NCI-H1694 treated with DMSO at 0.1 percent for 48 hours (cell line): ENCODE data around the gene LCAT.
"Not testable (repeated sequence)": the region's sequence is repeated elsewhere in the genome, so short reads cannot be mapped to it uniquely, and the experiment has no call there.

Experiments
- DNase-seq: peaks from one replicate; lab custom pipeline; 2025; lab: John Stamatoyannopoulos, UW

Gene LCAT

DNA sequence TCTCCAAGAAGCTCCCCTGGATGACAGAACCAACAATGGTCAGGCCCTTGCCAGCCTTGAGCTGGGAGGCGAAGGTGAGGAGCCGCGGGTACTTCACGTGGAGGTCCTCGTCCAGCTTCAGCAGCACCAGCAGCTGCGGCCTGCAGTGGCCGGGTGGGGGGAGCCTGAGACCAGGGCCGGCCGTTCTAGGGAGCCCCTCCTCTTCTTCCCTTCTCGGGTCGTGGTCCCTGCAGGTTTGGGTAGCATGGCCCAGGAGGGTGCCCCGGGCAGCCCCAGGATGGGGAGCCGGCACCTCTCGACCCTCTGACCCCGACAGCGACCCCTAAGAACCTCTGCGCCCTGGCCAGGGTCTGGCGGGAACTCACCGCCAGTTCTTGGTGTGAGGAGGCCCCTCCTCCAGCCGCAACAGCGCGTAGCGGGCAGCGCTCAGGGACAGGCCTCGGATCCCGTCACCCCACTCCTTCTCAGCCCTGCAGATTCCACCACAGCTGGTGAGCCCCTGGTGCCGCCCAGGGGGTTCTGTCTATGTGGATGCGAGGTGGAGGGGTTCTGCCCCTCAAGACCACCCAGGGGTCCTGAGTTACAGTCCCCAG is 3.1 kb upstream of the LCAT start:
- no peak for DNase-seq

DNA sequence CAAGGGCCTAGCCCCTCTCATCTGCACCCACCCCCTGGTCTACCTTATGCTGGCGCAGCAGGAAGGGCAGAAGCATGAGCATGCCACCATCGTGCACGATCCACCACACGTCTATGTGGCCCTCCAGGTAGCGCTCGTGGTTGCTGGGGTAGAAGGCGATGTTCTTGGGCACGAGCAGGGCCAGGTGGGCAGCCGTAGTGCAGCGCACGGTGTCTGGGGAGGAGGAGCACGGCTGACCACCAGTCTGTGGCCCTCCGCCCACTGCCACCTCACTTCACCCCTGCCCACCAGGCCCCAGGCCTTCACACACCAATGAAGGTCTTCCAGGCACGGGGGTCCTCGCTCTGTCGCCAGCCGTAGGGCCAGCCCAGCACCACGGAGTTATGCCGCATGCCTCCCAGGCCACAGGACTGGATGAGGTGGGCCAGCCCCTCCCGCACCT is 2.2 kb upstream of the LCAT start:
- DNase-seq, result no peak

DNA sequence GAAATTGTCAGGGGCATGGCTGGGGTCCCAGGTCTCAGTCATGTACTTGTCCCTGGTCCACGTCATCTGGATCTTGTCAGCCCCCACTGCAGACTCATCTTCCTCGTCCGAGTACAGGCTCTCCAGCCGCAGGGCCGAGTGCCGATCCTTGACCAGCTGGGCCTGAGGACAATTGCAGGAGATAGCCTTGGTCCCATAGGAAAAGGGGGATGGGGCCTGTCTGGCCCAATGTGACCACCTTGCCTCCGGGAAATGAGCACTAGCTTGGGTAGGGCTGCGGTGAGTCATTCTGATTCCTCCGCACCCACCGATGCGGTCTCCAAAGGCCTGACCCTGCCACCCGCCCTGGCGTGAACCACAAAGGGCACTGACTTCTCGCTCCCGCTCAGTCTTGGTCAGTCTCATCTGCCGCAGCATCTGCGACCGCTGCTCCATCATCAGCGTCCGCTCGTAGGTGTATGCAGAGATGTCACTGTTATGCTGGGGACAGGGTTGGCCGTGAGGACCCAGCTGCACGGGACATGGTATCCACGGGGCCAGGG is 1.5 kb upstream of the LCAT start:
- no peak for DNase-seq

DNA sequence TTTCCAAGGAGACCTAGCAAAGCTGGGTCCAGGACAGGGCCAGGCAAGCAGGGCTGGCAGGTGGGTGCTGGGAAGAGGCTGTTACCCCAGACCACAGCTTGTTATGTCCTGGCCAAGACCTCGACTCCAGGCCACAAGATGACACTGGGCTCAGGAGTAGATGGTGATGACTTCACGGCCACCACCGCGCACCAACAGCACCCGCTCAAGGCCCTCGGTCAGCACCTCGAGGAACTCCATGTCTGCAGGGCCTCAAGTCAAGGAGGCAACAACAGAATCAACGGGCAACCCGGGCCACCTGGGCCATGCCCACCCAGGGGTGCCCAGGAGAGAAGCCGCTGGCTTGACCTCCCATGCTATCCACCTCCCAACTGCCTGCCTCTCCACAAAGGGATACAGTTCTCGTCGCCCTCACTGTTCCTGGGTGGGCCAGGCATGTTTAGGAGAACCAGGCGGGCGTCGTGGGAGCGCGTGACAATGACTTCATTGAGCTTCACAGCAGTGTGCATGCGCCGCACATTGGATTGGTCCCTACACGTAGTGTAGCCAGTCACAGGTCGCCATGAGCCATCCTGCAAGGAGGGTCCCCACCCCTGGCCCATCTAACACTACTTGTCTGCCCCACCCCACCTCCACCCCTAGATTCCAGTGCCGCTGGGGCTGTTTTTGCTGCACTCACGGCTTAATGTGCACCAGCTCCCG is 921 bp upstream of the LCAT start:
- DNase-seq, result no peak

DNA sequence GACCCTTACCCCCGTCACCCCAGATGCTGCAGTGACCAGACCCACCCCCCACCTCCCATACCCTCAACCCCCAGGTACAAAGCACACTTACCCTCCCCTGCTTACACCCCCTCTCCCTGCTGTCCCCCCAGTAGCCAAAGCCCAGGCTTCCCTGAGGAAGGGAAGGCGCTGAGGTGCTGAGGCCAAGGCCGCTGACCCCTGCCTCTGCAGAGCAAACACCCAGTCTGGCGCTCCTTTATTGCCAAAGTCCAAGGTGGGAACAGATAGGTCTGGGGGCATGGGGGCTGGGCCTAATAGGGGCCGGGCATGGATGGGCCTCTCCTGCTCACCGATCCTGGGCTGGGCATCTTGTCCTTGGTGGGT is 683 bp downstream of the LCAT start:
- DNase-seq, result no peak

DNA sequence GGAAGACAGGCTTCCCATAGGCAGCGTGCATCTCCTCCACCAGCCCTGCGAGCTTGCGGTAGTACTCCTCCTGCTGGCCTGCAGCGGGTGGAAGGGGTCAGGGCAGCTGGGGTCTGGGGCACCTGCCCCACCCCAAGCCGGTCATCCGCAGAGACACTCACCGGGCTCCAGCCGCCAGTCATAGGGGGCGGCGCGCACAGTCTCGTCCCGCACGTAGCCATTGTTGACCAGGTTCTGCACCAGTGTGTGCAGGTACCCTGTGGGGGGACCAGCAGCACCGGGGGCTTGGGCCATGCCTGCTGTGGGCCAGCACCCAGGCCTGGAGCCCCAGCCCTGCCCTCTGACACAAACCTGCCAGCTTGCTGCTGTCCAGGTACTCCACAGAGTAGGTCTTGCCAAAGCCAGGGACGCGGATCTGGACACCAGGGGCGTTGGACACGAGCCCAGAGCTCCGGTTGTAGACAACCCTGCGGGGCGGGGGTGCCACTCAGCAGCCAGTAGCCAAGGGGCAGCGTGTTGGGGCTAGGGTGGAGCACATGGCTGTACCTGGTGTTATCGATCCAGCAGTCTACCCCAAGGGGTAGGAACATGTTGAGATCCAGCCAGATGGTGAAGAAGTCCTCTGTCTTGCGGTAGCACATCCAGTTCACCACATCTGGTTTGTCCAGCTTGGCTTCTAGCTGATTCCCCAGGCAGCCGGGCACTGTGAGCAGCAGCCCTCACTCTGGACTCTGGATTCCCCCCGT is 1.2 kb downstream of the LCAT start:
- no peak for DNase-seq

DNA sequence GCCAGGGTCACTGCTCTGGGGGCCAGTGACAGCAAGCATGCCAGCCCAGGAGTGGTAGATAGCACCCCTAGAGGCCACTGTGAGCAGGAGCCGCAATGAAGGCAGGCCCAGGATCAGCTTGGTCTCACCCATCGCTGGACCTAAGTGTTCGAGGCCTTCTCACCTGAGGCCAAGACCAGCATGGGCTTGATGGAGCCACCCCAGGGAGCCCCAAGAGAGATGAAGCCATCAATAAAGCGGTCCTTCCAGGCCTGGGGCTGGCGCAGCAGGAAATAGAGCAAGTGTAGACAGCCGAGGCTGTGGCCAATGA is 1.8 kb downstream of the LCAT start:
- DNase-seq, result no peak

DNA sequence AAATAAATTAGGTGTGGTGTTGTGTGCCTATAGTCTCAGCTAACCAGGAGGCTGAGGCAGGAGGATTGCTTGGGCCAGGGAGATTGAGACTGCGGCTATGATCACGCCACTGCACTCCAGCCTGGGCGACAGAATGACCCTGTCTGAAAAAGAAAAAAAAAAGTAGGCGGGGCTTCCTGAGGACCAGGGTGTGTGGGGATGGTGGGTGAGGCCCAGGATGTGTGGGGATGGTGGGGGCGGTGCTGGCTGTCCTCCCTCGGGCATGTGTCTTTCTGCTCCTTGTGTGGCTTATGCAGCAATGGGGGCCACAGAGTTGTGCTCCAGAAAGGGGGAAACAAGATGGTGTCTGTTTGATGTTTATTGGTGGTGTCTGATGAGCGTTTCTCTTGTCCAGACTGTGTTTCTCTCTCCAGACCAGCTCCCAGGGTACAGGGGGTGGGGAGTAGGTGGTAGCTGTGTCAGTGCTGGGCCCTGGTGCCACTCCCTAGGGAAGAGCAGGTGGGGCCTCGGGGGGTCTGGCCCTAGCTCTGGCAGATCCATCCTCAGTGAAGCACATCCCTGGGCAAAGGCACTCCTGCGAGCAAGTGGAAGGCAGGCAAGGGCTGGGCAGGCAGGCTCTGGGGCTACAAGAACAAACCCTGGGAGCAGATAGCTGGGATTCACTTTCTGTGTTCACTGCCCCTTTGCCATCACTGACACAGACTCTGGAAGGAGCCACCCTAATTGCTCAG is 2.3 kb downstream of the LCAT start:
- DNase-seq, result no peak

DNA sequence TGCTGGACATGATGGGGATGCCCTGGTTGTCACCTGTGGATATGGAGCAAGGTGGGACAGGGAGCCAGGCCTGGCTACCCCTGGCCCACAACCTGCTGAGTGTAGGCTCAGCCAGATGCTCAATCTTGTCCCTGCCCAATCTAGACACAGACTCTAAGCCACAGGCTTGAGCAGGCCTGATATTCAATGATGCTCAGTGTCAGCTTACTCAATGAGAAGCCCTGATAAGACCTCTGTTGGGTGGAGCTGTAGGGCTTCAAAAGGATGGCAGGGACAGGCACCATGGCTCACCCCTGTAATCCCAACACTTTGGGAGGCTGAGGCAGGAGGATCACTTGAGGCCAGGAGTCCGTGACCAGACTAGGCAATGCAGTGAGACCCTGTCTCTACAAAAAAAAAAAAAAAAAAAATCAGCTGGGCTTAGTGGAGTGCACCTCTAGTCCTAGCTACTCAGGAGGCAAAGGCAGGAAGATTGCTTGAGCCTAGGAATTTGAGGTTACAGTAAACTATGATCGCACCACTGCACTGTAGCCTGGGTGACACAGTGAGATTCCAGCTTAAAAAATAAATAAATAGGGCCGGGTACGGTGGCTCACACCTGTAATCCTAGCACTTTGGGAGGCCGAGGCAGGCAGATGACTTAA is 3.4 kb downstream of the LCAT start:
- no peak for DNase-seq

DNA sequence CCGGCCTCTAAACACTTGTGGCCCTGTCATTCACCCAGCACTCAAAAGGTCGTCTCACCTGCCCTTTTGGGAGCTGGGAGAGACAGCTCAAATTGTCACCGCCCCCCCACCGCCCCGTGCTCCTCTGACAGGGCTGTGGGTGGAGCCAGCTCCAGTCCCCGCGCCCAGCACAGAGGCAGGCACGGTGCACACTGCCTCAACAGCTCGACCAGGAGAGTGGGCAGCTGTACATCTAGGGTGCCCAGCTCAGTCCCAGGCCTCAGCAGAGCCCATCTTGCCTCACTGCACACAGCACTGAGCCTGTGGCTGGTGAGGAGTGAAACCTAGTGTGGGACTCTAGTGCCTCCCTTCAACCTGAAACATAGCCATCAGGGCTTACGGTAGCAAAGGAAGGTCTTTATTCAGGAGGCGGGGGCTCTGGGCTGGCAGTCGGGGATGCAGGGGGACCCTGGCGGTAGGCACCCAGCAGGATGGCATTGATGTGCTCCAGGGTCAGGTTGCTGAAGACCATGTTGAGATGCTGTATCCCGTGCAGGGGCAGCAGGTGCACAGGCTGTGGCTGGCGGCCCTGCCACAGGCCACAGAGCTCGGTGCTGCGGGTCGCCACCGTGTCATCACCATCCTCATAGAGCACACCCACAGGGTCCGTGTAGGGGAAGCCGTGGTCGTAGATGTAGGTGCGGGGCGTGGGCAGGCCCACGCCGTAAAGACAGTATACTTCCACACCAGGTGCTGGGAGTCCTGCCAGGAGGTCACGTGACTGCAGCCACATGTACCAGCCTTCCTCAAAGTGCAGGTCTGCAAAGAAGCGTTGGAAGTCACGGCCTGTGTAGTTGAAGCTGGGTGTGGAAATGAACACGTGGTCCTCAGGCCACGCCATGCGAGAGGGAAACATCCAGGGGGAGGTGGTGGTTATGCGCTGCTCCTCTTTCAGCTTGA is 4.1 kb downstream of the LCAT start:
- no peak for DNase-seq

DNA sequence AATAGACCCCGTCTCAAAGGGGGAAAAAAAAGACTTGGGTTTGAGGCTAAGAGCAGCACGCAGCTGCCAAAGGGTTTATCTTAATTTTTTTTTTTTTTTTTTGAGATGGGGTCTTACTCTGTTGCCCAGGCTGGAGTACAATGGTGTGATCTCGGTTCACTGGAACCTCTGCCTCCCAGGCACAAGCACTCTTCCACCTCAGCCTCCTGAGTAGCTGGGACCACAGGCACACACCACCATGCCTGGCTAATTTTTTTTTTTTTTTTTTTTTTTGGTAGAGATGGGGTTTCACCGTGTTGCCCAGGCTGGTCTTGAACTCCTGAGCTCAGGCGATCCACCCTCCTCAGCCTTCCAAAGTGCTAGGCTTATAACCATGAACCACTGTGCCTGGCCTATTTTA is 6.2 kb downstream of the LCAT start:
- DNase-seq, result not testable (repeated sequence)

DNA sequence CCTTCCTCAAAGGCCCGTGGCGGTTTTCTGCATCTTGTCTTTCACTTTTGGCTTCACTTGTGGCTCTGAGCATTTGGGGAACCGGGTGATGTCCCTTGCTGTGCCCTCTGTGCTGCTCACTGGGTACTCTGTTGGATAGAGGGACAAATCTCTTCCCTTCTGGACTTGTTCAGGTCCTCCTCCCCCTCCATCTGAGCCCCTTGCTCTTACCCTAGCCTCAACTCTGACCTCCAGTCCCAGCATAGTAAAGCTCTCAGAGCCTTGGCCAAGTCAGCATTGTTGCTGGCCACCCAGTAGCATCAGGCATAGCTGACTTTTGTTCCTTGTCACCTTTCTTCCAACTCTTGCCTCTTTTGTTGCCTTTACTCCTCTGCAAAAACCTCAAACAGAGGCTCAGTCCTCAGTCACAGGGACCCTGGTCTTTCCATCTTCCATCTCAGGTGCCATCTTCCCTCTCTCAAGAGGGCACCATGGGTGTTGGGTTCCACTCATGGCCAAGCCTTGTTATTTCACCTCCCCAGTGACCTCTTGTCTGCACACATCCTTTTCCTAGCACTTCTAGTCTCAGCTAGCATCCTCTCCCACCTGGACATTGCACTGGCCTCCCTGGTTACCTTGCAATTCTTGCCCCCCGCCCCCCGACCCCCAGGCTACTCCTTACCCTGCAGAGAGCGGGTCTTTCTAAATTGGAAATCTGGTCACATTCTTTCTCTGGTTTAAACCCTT is 6.9 kb downstream of the LCAT start:
- DNase-seq, result no peak

DNA sequence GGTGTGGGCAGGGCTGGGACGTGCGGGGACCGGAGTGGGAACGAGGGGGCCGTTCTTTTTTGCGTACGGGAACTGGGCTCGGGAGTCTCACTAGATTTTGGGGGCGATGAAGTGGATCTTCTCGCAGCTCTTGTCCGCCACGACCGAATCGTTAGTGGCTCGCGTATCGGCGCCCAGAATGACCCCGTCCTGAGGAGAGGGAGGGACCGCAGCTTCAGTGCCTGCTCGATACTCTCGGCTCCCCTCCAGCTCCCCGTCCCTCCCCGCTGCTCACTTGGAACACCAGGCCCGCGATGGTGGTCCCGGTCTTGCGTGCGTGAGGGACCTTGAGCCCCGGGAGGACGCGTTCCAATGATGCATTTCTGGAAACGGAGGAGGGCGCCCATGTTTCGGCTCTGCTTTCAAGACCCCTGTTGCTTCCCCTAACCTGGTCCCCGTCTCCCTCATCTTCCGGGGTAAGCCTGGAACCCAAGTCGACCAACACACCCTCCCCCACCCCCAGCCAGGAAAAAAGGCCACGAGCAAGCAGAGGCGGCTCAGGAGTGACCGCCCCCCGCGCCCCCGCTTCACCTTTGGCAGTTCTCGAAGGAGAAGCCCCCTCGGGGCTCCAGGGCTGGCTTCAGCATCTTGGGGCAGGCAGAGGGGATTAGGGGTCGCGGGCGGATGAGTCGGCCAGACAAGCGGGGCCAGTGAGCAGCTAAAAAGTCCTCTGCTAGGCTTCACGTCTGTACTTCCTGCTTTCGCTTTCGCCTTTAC is 7.6 kb downstream of the LCAT start, which contains the start of gene PSMB10:
PSMB10 (minus strand) TSS at position 727 of the 756 bp plus-strand sequence; CDS start at position 626, 101 bp downstream.
- peak; percentile 11 for DNase-seq

DNA sequence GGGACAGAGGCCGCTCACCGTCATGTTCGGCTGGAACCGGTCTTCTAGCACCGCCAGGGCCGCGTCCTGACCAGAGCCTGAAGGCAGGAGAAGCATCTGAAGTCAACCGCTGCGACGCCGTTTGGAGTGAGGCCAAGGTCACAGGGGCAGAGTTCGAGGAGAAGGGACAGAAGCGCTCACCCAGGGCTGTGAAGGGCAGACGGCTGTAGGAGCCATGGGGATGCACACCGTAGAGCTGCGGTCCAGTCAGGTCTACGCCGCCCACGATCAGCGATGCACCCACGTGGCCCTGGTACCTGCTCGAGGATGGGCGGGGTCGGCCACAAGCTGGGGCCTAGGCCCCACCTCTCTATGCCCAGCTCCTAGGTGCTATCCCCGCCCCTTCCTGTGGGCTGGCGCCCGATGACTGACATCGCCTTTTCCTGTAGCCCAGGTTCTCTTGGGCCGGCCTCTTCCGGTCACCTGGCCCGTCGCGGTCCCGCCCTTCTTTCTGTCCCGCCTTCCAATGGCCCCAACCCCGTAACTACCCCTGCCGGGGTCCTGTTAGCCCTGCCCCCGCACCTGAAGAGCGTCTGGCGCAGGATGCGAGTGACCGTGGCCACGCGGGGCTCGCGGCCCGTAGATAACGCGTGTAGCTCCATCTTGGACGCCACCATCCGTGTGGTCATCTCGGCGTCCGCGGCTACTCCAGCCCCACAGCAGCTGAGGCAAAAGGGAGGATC is 8.4 kb downstream of the LCAT start:
- DNase-seq, result peak; percentile 90

DNA sequence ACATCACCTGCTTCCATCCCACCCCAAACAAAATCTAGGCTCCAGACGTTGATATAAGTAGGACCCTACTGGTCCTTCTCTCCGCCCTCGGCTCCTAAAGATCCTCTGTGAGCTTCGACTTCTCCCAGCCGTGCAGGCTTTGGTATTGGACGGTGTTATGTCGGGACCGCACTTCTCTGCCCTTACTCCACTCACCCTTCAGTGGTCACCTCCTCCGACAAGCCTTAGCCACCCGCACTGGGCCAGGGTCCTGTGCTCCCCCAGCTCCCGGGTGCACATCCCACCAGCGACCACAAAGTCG is 8.9 kb downstream of the LCAT start:
- no peak for DNase-seq

DNA sequence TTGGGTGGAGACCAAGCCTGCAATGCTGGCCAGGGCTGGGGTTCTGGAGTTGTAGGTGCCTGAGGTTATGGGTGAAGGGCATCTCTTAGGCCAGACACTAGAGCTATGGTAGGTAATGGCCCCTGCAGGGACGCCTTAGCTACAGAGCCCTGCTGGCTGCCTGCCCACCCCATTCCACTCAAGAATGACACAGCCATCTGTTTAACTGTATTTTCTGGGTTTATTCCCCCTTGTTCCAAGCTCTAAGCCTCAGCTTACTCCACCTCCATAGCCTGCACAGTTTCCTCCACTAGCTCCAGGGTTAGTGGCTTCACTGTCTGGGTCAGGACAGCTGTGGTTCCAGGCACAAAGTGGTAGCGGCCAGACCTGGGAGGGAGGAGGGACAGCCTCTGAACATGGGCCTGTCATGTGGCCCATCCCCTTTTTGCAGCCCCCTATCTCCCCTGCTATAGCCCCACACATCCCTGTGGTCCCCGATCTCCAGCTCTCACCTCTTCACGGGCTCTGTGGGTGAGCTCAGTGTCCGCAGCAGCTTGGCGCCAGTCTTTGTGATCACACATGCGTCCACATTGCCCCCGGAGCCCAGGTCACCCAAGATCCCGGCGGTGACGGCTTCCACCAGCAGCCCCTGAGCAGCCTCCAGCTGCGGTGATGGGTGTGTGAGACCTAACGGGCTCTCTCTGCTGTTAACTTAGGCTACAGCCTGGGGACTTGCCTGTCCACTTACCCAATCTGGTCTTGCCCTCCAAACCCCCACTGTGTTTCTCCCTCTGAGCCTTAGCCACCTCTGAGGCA is 9.4 kb downstream of the LCAT start:
- DNase-seq, result no peak

DNA sequence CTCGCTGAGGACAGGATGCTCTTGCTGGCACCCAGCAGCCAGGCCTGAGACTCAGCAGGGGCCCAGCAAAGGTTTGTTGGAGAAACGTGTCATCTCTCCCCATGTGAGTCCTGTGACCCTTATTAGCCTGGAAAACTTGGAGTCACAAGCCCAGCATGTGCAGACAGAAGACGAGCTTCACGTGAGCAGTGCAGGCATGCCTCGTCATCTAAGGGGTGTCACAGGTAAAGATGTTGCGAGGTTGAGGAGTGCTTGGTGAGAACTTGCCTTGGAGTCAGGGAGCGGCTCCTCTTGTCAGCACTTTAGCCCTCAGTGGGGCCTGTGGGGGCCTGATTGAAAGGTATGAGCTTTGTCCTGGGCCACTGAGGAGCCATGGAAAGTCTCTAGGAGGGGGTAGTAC is 10.1 kb downstream of the LCAT start:
- no peak for DNase-seq

DNA sequence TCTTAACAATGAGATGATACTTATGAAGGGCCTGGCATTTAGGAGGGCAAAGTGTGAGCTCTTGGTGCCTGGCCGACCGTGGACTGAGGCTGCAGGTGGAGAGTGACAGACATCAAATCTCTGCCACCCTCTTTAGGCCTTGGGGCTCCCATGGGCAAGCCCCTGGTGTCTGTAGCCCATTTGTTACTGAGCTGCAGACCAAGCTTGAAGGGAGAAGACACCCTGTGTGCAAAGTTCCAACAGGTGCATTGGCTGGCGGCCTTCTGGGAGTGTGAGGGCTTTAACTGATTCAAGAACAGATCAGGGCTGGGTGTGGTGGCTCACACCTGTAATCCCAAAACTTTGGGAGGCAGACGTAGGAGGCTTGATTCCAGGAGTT is 11.5 kb downstream of the LCAT start:
- no peak for DNase-seq
